Smooth muscle cell (in vitro differentiated cells): ENCODE measurements around the gene ANO10. TPM values are rescaled to one million over a fixed set of nuclear protein-coding genes. Genes with fewer than 3 reads are reported as not detected.

Experiments
- DNase-seq: peaks from one replicate; lab custom pipeline; 2025; ENCODE audit not compliant: unreplicated experiment; lab: John Stamatoyannopoulos, UW
- H2AFZ ChIP-seq: fragments of 200-600 bp; sonication (generic); 2 replicates; pipeline ENCODE4 v1.6.0; 2016; ENCODE audit warnings: antibody characterized with exemption, low read depth, mild to moderate bottlenecking
- H3F3A ChIP-seq: fragments of 200-600 bp; sonication (generic); 2 replicates; pipeline ENCODE4 v1.6.0; 2017; ENCODE audit warnings: antibody characterized with exemption, low read depth
- H3K27ac ChIP-seq: fragments of 200-600 bp; sonication (generic); 2 replicates; pipeline ENCODE4 v1.5.1; 2016; ENCODE audit warnings: low read depth, mild to moderate bottlenecking
- H3K27me3 ChIP-seq: fragments of 200-600 bp; sonication (generic); 2 replicates; pipeline ENCODE4 v1.6.1; 2016; ENCODE audit warnings: low read depth, mild to moderate bottlenecking
- H3K36me3 ChIP-seq: fragments of 200-600 bp; sonication (generic); 2 replicates; pipeline ENCODE4 v1.5.1; 2016; ENCODE audit warnings: low read depth
- H3K4me1 ChIP-seq: fragments of 200-600 bp; sonication (generic); 2 replicates; pipeline ENCODE4 v1.5.1; 2016; ENCODE audit warnings: low read depth
- H3K4me2 ChIP-seq: fragments of 200-600 bp; sonication (generic); 2 replicates; pipeline ENCODE4 v1.6.0; 2016; ENCODE audit warnings: mild to moderate bottlenecking
- H3K4me3 ChIP-seq: fragments of 200-600 bp; sonication (generic); 2 replicates; pipeline ENCODE4 v1.5.1; 2016; ENCODE audit warnings: mild to moderate bottlenecking
- H3K79me2 ChIP-seq: fragments of 200-600 bp; sonication (generic); 2 replicates; pipeline ENCODE4 v1.6.0; 2016; ENCODE audit warnings: low read depth, mild to moderate bottlenecking
- H3K9ac ChIP-seq: fragments of 200-600 bp; sonication (generic); 2 replicates; pipeline ENCODE4 v1.6.0; 2016; ENCODE audit warnings: low read depth
- H3K9me3 ChIP-seq: fragments of 200-600 bp; sonication (generic); replicated peaks from 2 replicates; pipeline ENCODE4 v1.5.1; 2016; ENCODE audit warnings: low read depth
- H4K20me1 ChIP-seq: fragments of 200-600 bp; sonication (generic); 2 replicates; pipeline ENCODE4 v1.6.0; 2016; ENCODE audit warnings: low read depth
- CTCF ChIP-seq: fragments of 200-600 bp; sonication (generic); IDR thresholded peaks from 2 replicates; pipeline ENCODE4 v1.5.1; 2017; ENCODE audit warnings: borderline replicate concordance, mild to moderate bottlenecking, antibody characterized with exemption; ENCODE audit not compliant: insufficient read depth, poor library complexity, severe bottlenecking
- WGBS: methylation state at CpG from one replicate; pipeline ENCODE4 v1.1.7; 2016; ENCODE audit warnings: low lambda C conversion rate; 5-methylcytosine and 5-hydroxymethylcytosine counted together
- polyA plus RNA-seq: library from polyadenylated mRNA; unstranded; fragments of >200 nt; fragmentation: Nextera tagmentation; extraction: Ambion mirVana; gene quantifications from 2 replicates; pipeline ENCODE4 v1.2.1, GENCODE V29; 2016
- total RNA-seq: library from RNA; depleted of rRNA; stranded (reverse); fragments of >200 nt; gene quantifications from 2 replicates; pipeline ENCODE4 v1.2.3, GENCODE V29; 2014

ANO10 gene
- total and polyA plus RNA-seq, 2 experiments from 2014 or later: 19.2 to 25.3 TPM

DNA sequence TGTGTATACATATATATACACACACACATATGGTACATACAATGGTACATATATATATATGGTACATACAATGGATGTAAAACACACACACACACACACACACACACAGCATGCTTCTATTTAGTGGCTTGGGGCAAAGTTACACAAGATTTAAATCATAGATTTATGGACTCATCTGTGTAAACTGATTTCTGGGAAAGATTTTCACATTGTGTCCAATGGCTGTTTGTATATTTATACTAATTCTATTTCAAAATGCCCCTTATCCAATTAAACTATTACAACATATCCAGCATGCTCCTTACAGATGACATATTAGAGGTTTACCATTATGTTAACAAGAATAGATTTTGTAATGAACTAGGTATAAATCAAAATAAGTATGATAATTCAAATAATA is 94.9 kb downstream of the ANO10 start:
- Histone ChIP-seq H3K9me3 (no peaks in the 10 kb centered on the region), H3F3A (no peaks in the 10 kb centered on the region), H3K4me2 (no peak overlapping the region), H3K9ac (no peak overlapping the region), H3K27ac (no peak overlapping the region), H4K20me1 (no peaks in the 10 kb centered on the region), H3K79me2 (no peaks in the 10 kb centered on the region), H3K4me3 (no peak overlapping the region), H3K36me3 (peaks cover 4% of the 10 kb centered on the region), H3K27me3 (no peaks in the 10 kb centered on the region), H3K4me1 (no peaks in the 10 kb centered on the region), H2AFZ (no peak overlapping the region)
- TF ChIP-seq CTCF: no peak
- DNase-seq: no peak

DNA sequence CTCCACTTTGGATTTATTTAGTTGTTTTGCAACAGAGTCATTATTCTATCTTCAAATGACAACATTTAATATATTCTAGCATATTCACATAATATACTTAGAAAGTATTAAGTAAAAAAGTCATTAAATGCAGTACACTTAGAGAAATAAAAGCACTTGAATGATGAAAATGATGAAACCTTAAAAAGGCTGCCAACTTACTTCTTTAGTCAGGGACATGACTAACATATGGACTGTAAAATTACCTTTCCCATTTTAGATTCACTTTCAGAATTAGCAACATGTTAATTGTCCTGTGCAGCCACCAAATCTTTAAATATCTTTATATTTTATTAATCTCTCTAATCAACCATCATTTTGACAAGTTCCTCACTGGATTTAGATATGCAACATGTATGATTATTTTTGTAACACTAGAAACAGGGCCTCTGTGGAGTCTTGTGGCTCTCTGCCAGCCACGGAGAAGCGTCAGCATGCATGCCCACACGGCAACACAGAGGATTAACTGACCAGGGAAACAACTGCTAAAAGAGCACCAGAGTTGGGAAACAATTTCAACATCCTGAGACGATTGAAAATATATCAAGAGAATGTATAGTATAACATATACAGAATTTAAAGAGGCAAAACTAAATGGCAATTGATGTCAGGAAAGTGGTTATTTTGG is 95.7 kb downstream of the ANO10 start:
- no peak for TF ChIP-seq CTCF
- no peaks in the 10 kb centered on the region for H3F3A ChIP-seq
- DNase-seq: no peak
- no peaks in the 10 kb centered on the region for H3K4me1 ChIP-seq
- H3K4me2 ChIP-seq: peak overlapping the region; percentile 48
- H2AFZ ChIP-seq: no peak overlapping the region
- peak overlapping the region; percentile 12 for H3K27ac ChIP-seq
- no peak overlapping the region for H3K4me3 ChIP-seq
- no peaks in the 10 kb centered on the region for H3K79me2 ChIP-seq
- no peak overlapping the region for H3K9ac ChIP-seq
- H3K27me3 ChIP-seq: no peaks in the 10 kb centered on the region
- no peaks in the 10 kb centered on the region for H4K20me1 ChIP-seq
- no peaks in the 10 kb centered on the region for H3K9me3 ChIP-seq
- peaks cover 4% of the 10 kb centered on the region for H3K36me3 ChIP-seq
- 56% methylated on average over 4 of the region's 4 CpGs for WGBS

- no peaks in the 10 kb centered on the region for H4K20me1 ChIP-seq
- WGBS: 94% methylated on average over 2 of the region's 2 CpGs
- peaks cover 4% of the 10 kb centered on the region for H3K36me3 ChIP-seq
- H3K4me1 ChIP-seq: no peaks in the 10 kb centered on the region
- no peak overlapping the region for H3K4me3 ChIP-seq
- H3K4me2 ChIP-seq: no peak overlapping the region
- H3K9ac ChIP-seq: no peak overlapping the region
- no peaks in the 10 kb centered on the region for H3K79me2 ChIP-seq
- no peaks in the 10 kb centered on the region for H3K9me3 ChIP-seq
- no peaks in the 10 kb centered on the region for H3K27me3 ChIP-seq
- DNase-seq: no peak
- no peak overlapping the region for H3K27ac ChIP-seq
- no peak overlapping the region for H2AFZ ChIP-seq
- TF ChIP-seq CTCF: no peak
- H3F3A ChIP-seq: no peaks in the 10 kb centered on the region
Observed at GRCh38 chr3:43525386-43525785, 96.4 kb downstream of the ANO10 start.

DNA sequence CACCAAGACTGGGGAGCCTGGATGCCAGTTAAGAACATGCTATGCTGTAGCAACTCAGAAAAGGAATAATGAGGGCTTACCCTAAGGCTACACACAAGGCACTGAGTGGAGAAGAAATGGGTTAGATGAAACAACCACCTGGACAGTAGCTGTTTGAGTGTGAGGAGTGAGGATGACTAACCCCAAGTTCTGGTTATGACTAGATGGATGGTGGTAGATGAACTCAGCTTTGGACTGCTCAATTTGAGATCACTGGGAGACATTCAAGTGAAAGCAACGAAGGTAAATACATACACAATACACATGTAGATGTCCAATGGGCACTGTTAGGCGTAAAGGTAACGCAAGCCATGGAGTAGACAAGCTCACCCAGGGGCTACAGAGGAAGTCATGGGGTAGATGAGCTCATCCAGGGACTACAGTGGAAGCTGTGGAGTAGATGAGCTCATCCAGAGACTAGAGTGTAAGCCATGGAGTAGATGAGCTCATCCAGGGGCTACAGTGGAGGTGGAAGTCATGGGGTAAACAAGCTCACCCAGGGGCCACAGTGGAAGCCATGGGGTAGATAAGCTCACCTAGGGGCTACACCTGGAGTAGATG is 98.3 kb downstream of the ANO10 start:
- Histone ChIP-seq H3F3A (no peaks in the 10 kb centered on the region), H3K4me3 (no peak overlapping the region), H3K27ac (no peak overlapping the region), H2AFZ (no peak overlapping the region), H3K27me3 (no peaks in the 10 kb centered on the region), H3K4me1 (no peaks in the 10 kb centered on the region), H3K79me2 (no peaks in the 10 kb centered on the region), H3K36me3 (peaks cover 4% of the 10 kb centered on the region), H4K20me1 (no peaks in the 10 kb centered on the region), H3K9ac (no peak overlapping the region), H3K9me3 (no peaks in the 10 kb centered on the region), H3K4me2 (no peak overlapping the region)
- DNase-seq: no peak
- WGBS: 98% methylated on average over 3 of the region's 3 CpGs
- TF ChIP-seq CTCF: no peak
